ENCODE data around the gene AMOTL1.

DNA sequence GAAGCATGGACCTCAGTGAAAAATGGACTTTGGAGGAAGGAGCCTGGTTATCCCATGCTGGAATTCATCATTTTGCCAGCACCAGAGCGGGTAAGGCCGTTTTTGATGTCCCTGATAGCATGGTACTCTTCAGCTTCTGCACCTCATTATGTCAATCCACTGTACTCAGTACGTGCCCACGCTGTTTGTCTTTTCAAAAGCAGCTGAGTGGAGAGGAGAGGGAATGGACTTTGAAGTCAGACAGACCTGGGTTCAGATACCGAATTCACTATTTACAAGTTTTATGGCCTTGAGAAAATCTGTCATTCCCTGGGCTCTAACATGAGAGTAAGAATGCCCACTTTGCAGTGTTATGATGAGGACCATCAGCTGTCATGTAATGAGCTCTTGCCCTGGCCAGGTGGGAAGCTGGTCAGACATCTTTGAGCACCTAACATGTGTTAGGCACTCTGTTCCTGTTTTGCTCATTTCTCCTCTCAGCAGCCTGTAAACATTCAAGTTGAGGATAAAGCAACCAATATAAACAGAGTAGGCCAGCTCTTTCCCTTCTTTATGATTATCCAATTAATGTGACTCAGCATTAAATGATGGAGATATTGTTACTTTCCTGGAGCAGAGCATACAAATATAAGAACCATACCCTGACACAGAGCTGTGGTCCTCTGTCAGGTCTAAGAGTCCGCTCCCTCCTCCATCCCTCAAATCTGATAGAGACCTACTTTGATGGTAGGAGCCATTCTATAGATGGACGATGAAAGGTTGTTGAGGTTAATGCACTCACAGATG lies 39.0 kb upstream of the AMOTL1 start:
- TF ChIP-seq POLR2AphosphoS5 (IDR thresholded peaks at IDR 0.05; ENCODE audit: low read depth, low read length) (no peak), POLR2A (IDR thresholded peaks at IDR 0.05; ENCODE audit: low read depth, low read length) (no peak)
